HG03354 (cell line): Measurements from ENCODE around the gene PPP2R3C.
"Not testable (repeated sequence)": the region's sequence is repeated elsewhere in the genome, so short reads cannot be mapped to it uniquely, and the experiment has no call there.

Source experiments
- ATAC-seq: cut with Tn5 transposase; IDR thresholded peaks from one replicate; pipeline ENCODE4 v1.9.1; 2021; ENCODE audit warnings: mild to moderate bottlenecking; ENCODE audit not compliant: unreplicated experiment, poor library complexity, severe bottlenecking

The PPP2R3C gene

GRCh38 chr14:35068238-35069012 lies 53.4 kb downstream of the PPP2R3C start:
- ATAC-seq: no peak

DNA sequence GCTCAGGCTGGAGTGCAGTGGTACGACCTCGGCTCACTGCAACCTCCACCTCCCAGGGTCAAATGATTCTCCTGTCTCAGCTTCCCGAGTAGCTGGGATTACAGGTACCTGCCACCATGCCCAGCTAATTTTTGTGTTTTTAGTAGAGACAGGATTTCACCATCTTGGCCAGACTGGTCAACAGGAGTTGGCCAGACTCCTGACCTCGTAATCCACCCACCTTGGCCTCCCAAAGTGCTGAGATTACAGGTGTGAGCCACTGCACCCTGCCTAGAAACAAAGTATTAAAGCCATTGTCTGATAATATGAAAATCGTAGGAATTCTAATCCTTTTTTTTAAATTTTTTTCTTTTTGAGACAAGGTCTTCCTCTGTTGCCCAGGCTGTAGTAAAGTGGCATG lies 56.1 kb downstream of the PPP2R3C start:
- not testable (repeated sequence) for ATAC-seq

GRCh38 chr14:35061113-35061791 lies 60.5 kb downstream of the PPP2R3C start:
- ATAC-seq: not testable (repeated sequence)

- no peak for ATAC-seq
Observed at GRCh38 chr14:35052637-35053036, 69.2 kb downstream of the PPP2R3C start.

DNA sequence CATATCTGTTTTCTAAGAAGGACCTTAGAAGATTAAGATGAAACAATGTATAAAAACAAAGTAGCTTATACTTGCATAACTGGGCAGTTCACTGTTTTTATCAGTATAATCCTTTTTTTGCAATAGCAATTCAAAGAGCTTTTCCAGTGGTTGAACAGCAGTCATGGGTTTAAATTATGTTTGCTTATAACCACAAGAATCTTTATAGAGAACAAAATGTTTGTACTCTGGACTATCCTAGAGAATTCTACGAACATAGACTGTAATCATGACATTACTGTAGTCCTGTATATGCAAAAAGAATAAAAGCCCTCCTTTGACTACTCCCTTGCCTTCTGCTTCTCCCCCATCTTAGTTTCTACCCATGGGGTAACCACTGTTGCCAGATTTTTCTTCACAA lies 70.0 kb downstream of the PPP2R3C start:
- no peak for ATAC-seq

DNA sequence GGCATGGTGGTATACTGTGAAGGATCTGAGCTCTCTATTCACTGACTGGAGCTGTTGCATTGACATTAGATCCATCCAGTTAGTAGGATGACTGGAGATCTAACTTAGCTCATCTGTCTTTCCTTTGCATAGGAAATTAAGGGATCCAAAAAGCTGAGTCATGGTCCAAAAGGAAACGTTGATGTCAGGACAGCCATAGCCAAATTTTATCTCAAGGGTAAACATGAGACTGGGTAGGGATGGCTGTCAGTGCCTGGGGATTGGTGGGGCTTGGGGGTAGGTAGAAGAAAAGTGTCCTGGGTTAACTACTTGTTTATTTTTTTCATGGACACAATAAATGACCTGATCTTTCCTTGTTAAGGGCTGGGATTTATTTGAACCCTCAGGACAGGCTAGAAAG lies 71.1 kb downstream of the PPP2R3C start:
- ATAC-seq: no peak

DNA sequence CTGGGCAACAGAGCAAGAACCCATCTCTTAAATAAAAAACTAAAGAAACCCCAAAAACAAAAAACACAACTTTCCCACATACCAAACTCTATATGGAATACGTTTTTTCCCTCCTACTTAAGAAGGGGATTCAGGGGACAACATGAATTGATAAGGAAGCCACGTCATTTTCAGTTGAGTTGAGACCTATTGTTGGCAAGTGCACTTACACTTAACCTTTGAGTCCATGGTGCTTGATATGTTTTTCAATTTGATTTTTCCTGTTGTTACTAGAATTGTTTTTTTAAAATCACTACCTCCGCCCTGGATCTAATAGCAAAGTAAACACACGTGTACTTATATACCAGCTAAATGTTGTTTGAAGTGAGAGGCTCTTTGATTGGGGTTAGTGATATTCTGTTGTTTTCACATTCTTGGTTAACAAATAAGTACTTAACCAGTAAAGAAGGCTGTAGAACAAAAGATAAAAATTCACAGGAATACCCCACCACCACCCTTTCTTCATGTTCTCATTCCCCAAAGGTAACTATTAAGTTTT lies 73.7 kb downstream of the PPP2R3C start:
- ATAC-seq: no peak

GRCh38 chr14:35046751-35047536 lies 74.8 kb downstream of the PPP2R3C start:
- ATAC-seq: peak; percentile 27

GRCh38 chr14:35046048-35046750 lies 75.6 kb downstream of the PPP2R3C start, which contains the start of gene FAM177A1:
Gene FAM177A1 (plus strand): TSS chr14:35046272. CDS start chr14:35046464, 192 bp downstream.
- peak; percentile 94 for ATAC-seq

GRCh38 chr14:35045798-35046047 lies 76.1 kb downstream of the PPP2R3C start:
- ATAC-seq: no peak

DNA sequence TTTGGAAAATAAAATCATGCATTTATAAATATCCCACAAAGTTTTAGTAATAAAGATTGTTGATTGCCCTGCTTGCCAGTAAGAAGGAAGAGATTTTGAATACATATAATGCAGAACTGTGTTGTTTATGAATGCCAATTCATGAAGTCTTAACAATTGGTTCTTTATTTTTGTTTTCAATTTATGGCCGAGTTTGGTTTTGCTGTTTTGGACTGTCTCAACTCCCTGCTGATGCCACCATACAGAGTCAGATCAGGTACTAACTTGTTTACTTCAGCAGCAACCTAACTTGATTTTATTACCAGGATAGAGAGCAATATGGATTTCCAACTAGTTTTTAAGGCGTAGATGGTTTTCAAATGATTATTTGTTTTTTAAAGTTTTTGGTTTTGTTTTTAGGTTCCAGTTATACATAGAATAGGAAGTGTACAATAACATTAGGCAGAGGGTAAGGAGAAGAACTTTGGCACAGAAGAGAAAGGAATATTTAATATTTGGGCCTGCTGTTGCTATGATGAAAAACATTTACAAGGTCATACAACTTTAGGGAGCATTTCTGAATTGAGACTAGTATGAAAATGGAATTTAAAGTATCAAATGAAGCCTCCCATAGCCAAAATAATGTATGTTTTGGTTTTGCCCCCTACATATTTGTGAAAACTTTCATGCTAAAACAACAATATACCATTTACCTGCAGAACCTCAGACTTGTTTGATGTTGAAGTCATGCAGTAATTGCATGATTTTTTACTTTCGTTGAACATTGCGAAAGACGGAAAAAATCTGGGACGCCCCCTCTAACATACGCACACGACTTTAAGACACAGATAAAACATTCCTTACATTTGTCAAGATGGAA lies 76.6 kb downstream of the PPP2R3C start:
- ATAC-seq: no peak

GRCh38 chr14:35043046-35043445 lies 78.7 kb downstream of the PPP2R3C start:
- no peak for ATAC-seq

DNA sequence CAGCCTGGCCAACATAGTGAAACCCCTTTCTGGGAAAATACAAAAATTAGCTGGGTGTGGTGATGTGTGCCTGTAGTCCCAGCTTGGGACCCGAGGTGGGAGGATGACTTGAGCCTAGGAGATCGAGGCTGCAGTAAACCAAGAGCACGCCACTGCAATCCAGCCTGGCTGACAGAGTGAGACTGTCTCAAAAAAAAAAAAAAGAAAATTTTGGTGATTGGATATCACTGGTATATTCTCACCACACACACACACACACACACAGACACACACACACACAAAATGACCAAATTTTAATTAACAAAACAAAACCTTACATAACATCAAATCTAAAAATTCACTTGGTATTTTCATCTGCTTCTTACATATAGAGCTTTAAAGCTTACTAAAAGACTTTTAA lies 79.2 kb downstream of the PPP2R3C start:
- ATAC-seq: no peak

DNA sequence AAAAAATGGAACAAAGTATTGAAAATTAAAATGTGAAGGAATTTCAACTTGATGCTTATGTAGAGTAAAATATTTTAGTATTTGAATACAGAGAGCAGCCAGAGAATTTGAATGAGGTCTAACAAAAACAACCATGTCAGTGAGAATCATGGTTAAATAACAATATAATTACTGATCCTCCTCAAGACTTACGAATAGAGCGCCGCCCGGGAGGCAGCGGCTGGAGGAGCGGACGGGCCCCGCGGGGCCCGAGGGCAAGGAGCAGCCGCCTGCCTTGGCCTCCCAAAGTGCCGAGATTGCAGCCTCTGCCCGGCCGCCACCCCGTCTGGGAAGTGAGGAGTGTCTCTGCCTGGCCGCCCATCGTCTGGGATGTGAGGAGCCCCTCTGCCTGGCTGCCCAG lies 83.5 kb downstream of the PPP2R3C start:
- ATAC-seq: not testable (repeated sequence)
